Liver (tissue), 9 donors: ENCODE measurements around the gene GLDN. TPM values are rescaled to one million over a fixed set of nuclear protein-coding genes. Genes with fewer than 3 reads are reported as not detected.

Source experiments
- DNase-seq: peaks from one replicate; pipeline ENCODE4 v3.0.0-alpha.2; 2017; ENCODE audit warnings: low spot score
- H3K27ac ChIP-seq, 2 donors: one replicate each; pipeline ENCODE4 v1.7.0; 2013; ENCODE audit warnings: inconsistent platforms in 2 of 2, low read length in 2 of 2, control low read depth in 1 of 2, low read depth in 1 of 2, mild to moderate bottlenecking in 1 of 2
- H3K27me3 ChIP-seq, 4 donors: one replicate each; pipeline versions ENCODE4 v1.6.1 to v1.7.0; 2013; ENCODE audit warnings: low read length in 3 of 4, inconsistent platforms in 1 of 4, mild to moderate bottlenecking in 1 of 4, moderate library complexity in 1 of 4; ENCODE audit not compliant: control insufficient read depth in 4 of 4, insufficient read depth in 4 of 4
- H3K36me3 ChIP-seq, 4 donors: one replicate each; pipeline versions ENCODE4 v1.6.1 to v1.7.0; 2013; ENCODE audit warnings: low read length in 3 of 4, mild to moderate bottlenecking in 3 of 4, low read depth in 1 of 4, moderate library complexity in 1 of 4; ENCODE audit not compliant: control insufficient read depth in 4 of 4, insufficient read depth in 3 of 4
- H3K4me1 ChIP-seq, 4 donors: one replicate each; pipeline versions ENCODE4 v1.6.1 to v1.7.0; 2013; ENCODE audit warnings: low read length in 3 of 4, mild to moderate bottlenecking in 3 of 4, moderate library complexity in 1 of 4; ENCODE audit not compliant: control insufficient read depth in 4 of 4, insufficient read depth in 4 of 4
- H3K4me3 ChIP-seq, 3 donors: one replicate each; pipeline versions ENCODE4 v1.6.1 to v1.7.0; 2013; ENCODE audit warnings: low read length in 3 of 3, control low read depth in 1 of 3, low read depth in 1 of 3, mild to moderate bottlenecking in 1 of 3
- H3K9ac ChIP-seq, 2 donors: one replicate each; pipeline ENCODE4 v1.7.0; 2013; ENCODE audit warnings: low read length in 2 of 2, mild to moderate bottlenecking in 2 of 2, moderate library complexity in 2 of 2, control low read depth in 1 of 2, low read depth in 1 of 2
- H3K9me3 ChIP-seq, 4 donors: one replicate each; pipeline versions ENCODE4 v1.6.1 to v1.7.0; 2013; ENCODE audit warnings: low read length in 3 of 4; ENCODE audit not compliant: control insufficient read depth in 4 of 4
- FOXA2 ChIP-seq: IDR thresholded peaks from 2 replicates; pipeline ENCODE4 v1.6.1; 2016; ENCODE audit warnings: antibody characterized with exemption
- GABPA ChIP-seq, 2 donors: IDR thresholded peaks in 1 of 2; conservative IDR thresholded peaks in 1 of 2; 2 replicates each; pipeline ENCODE4 v1.6.1; 2016; ENCODE audit warnings: antibody characterized with exemption in 2 of 2, mild to moderate bottlenecking in 1 of 2, moderate library complexity in 1 of 2
- JUND ChIP-seq, 2 donors: IDR thresholded peaks; 2 replicates each; pipeline ENCODE4 v1.6.1; 2016; ENCODE audit warnings: antibody characterized with exemption in 2 of 2
- NR2F2 ChIP-seq: IDR thresholded peaks from 2 replicates; pipeline ENCODE4 v1.6.1; 2016; ENCODE audit warnings: antibody characterized with exemption
- RAD21 ChIP-seq, 2 donors: IDR thresholded peaks; 2 replicates each; pipeline ENCODE4 v1.6.1; 2016; ENCODE audit warnings: antibody characterized with exemption in 2 of 2, mild to moderate bottlenecking in 2 of 2
- RXRA ChIP-seq, 2 donors: IDR thresholded peaks; 2 replicates each; pipeline ENCODE4 v1.6.1; 2017 to 2018; ENCODE audit warnings: antibody characterized with exemption in 2 of 2, mild to moderate bottlenecking in 1 of 2
- SP1 ChIP-seq: IDR thresholded peaks from 2 replicates; pipeline ENCODE4 v1.6.1; 2018; ENCODE audit warnings: antibody characterized with exemption, mild to moderate bottlenecking
- YY1 ChIP-seq: IDR thresholded peaks from 2 replicates; pipeline ENCODE4 v1.6.1; 2016; ENCODE audit warnings: antibody characterized with exemption, mild to moderate bottlenecking
- WGBS: extraction: QIAGEN DNeasy Blood & Tissue Kit; methylation state at CpG from one replicate; pipeline ENCODE4 v1.1.7; 2013; 5-methylcytosine and 5-hydroxymethylcytosine counted together
- polyA plus RNA-seq, 2 donors: library from polyadenylated mRNA; stranded (reverse) in 1 of 2; unstranded in 1 of 2; fragments of 200-250 nt in 1 of 2; fragments of >200 nt in 1 of 2; fragmentation: Nextera tagmentation in 1 of 2; extraction: Ambion mirVana in 1 of 2; gene quantifications; one replicate each; pipeline versions ENCODE4 v1.2.1 to v1.2.3, GENCODE V29; 2013 to 2015
- total RNA-seq, 2 donors: library from RNA; depleted of rRNA; stranded (reverse); fragments of >200 nt; gene quantifications; one replicate each; pipeline ENCODE4 v1.2.3, GENCODE V29; 2014
- TF ChIP-seq, protein P1 (sequence below): IDR thresholded peaks from 2 replicates; pipeline ENCODE4 v1.6.1; 2016; ENCODE audit warnings: antibody characterized with exemption, mild to moderate bottlenecking
- TF ChIP-seq, protein P2 (sequence below): fragments of 150-350 bp; IDR thresholded peaks from 2 replicates; pipeline ENCODE4 v1.5.1; 2017; ENCODE audit warnings: improper control_type of control experiment, low read depth, low read length; ENCODE audit not compliant: missing input control
- TF ChIP-seq, protein P3 (sequence below): IDR thresholded peaks from 2 replicates; pipeline ENCODE4 v1.6.1; 2016; ENCODE audit warnings: antibody characterized with exemption
- donor health status: healthy.
- donor health status: healthy.
- donor health status: healthy.
- donor health status: healthy.
- donor health status: healthy.

Gene GLDN
- total and polyA plus RNA-seq, 4 donors = 0.15 to 1.4 (median 0.33) TPM

DNA sequence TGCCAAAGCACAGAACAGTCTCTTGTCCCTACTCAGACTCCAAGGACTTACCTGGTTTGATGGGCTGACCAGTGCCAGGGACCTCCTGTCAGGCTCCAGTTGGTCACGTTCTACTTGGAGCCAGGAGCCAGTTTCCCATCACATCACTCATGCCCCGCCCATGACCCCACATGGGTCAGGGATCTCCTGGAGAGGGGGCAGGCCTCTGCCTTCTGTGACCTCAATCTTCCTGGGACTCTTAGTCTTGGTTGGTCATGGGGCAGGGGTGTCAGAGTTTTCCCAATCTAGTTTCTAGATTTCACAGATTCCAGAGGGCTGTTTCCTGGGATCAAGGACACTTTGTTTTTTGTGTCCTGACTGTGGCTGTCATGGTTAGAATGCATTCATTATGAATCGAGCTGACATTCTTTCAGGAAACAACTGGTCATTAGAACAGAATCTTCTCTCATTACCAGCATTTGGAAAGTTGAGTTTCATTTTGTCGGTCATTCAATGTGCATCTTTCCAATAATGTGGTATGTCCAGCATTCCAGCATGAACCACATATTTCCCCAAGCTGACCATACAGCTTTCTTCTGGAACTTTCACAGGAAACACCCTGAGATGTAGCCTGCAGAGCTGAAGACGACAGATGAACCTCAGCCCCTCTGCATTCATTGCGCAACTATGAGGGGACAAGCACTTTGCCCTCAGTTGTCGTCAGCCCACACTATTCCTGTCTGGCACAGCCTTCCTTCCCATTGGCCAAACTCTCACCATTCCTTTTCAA, 22.9 kb upstream of the GLDN start:
- no peaks in the 10 kb centered on the region for H3K4me1 ChIP-seq

DNA sequence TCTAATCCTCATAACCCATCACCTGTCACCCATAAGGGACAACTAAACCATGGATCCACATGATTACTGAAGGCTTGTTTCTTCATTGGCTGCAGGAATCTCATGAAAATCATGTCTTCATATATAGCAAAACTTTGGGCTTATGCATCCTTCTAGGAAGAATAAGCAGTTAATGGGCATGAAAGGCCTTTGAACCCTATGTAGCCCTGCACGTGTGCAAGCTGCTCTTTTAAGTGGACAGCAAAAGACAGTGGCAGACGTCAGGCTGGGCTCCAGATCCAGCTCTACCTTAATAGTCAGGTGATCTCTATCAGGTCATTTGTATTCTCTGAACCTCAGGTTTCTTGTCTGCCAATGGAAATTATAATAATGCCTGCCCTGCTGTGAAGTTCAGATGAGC, 21.9 kb upstream of the GLDN start:
- no peak overlapping the region for H3K27ac ChIP-seq
- H3K4me3 ChIP-seq = no peak overlapping the region
- no peaks in the 10 kb centered on the region for H3K36me3 ChIP-seq
- no peaks in the 10 kb centered on the region for H3K9me3 ChIP-seq
- WGBS = 50% methylated on average over 2 of the region's 2 CpGs
- TF ChIP-seq, protein P1, sequence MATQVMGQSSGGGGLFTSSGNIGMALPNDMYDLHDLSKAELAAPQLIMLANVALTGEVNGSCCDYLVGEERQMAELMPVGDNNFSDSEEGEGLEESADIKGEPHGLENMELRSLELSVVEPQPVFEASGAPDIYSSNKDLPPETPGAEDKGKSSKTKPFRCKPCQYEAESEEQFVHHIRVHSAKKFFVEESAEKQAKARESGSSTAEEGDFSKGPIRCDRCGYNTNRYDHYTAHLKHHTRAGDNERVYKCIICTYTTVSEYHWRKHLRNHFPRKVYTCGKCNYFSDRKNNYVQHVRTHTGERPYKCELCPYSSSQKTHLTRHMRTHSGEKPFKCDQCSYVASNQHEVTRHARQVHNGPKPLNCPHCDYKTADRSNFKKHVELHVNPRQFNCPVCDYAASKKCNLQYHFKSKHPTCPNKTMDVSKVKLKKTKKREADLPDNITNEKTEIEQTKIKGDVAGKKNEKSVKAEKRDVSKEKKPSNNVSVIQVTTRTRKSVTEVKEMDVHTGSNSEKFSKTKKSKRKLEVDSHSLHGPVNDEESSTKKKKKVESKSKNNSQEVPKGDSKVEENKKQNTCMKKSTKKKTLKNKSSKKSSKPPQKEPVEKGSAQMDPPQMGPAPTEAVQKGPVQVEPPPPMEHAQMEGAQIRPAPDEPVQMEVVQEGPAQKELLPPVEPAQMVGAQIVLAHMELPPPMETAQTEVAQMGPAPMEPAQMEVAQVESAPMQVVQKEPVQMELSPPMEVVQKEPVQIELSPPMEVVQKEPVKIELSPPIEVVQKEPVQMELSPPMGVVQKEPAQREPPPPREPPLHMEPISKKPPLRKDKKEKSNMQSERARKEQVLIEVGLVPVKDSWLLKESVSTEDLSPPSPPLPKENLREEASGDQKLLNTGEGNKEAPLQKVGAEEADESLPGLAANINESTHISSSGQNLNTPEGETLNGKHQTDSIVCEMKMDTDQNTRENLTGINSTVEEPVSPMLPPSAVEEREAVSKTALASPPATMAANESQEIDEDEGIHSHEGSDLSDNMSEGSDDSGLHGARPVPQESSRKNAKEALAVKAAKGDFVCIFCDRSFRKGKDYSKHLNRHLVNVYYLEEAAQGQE = no peak
- TF ChIP-seq RXRA (IDR thresholded peaks at IDR 0.05) = no peak
- no peak for TF ChIP-seq RAD21 (IDR thresholded peaks at IDR 0.05)
- no peak for TF ChIP-seq FOXA2
- no peak for DNase-seq
- no peaks in the 10 kb centered on the region for H3K4me1 ChIP-seq
- H3K27me3 ChIP-seq = peaks cover 0 to 7% (median 0%) of the 10 kb centered on the region in 4 donors
- H3K9ac ChIP-seq = no peak overlapping the region

More for the DNA sequence above, 22.9 kb upstream of the GLDN start:
- no peak for TF ChIP-seq SP1
- TF ChIP-seq, protein P2, sequence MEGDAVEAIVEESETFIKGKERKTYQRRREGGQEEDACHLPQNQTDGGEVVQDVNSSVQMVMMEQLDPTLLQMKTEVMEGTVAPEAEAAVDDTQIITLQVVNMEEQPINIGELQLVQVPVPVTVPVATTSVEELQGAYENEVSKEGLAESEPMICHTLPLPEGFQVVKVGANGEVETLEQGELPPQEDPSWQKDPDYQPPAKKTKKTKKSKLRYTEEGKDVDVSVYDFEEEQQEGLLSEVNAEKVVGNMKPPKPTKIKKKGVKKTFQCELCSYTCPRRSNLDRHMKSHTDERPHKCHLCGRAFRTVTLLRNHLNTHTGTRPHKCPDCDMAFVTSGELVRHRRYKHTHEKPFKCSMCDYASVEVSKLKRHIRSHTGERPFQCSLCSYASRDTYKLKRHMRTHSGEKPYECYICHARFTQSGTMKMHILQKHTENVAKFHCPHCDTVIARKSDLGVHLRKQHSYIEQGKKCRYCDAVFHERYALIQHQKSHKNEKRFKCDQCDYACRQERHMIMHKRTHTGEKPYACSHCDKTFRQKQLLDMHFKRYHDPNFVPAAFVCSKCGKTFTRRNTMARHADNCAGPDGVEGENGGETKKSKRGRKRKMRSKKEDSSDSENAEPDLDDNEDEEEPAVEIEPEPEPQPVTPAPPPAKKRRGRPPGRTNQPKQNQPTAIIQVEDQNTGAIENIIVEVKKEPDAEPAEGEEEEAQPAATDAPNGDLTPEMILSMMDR = no peak
- Histone ChIP-seq H3K9ac (peak overlapping the region in 1 of 2 donors; percentile 11), H3K4me3 (no peak overlapping the region), H3K27ac (no peak overlapping the region), H3K36me3 (no peaks in the 10 kb centered on the region), H3K27me3 (peaks cover 0 to 7% (median 0%) of the 10 kb centered on the region in 4 donors), H3K9me3 (no peaks in the 10 kb centered on the region)
- DNase-seq = peak; percentile 54
- WGBS = 50% methylated on average over 7 of the region's 7 CpGs

DNA sequence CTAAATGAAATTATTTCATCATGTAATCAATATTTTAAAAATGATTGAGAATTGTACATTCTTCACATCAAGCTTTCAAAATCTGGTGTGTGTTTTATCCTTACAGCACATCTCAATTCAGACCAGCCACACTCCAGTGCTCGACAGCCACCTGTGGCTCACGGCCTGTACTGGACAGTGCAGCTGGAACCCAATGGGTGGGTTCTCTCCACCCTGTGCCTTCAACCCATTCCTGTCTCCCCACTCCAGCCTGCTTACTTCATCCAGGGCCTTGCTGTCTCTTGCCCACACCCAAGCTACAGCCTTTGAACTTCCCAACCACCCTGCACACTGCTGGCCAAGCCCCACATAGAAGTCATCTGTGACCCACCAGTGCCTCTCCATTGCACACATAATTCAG, 20.6 kb upstream of the GLDN start:
- no peak overlapping the region for H3K27ac ChIP-seq
- peaks cover 0 to 7% (median 0%) of the 10 kb centered on the region in 4 donors for H3K27me3 ChIP-seq
- no peaks in the 10 kb centered on the region for H3K4me1 ChIP-seq
- 92% methylated on average over 2 of the region's 2 CpGs for WGBS
- no peak for DNase-seq
- no peaks in the 10 kb centered on the region for H3K36me3 ChIP-seq
- no peak overlapping the region for H3K9ac ChIP-seq
- no peaks in the 10 kb centered on the region for H3K9me3 ChIP-seq
- no peak for TF ChIP-seq GABPA (IDR thresholded peaks at IDR 0.05 in 1 of 2, conservative IDR thresholded peaks at IDR 0.05 in 1 of 2)
- TF ChIP-seq NR2F2 = no peak
- TF ChIP-seq JUND (IDR thresholded peaks at IDR 0.05) = no peak
- TF ChIP-seq, protein P1 = no peak
- TF ChIP-seq YY1 = no peak
- TF ChIP-seq, protein P2 = no peak
- TF ChIP-seq, protein P3, sequence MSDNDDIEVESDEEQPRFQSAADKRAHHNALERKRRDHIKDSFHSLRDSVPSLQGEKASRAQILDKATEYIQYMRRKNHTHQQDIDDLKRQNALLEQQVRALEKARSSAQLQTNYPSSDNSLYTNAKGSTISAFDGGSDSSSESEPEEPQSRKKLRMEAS = no peak
- H3K4me3 ChIP-seq = no peak overlapping the region
